NCI-H69 (cell line): ENCODE data around the gene NXN.
"Not testable (repeated sequence)": the region's sequence is repeated elsewhere in the genome, so short reads cannot be mapped to it uniquely, and the experiment has no call there.

Experiments used
- DNase-seq: peaks from one replicate; lab custom pipeline; 2025; lab: John Stamatoyannopoulos, UW

Gene NXN

DNA sequence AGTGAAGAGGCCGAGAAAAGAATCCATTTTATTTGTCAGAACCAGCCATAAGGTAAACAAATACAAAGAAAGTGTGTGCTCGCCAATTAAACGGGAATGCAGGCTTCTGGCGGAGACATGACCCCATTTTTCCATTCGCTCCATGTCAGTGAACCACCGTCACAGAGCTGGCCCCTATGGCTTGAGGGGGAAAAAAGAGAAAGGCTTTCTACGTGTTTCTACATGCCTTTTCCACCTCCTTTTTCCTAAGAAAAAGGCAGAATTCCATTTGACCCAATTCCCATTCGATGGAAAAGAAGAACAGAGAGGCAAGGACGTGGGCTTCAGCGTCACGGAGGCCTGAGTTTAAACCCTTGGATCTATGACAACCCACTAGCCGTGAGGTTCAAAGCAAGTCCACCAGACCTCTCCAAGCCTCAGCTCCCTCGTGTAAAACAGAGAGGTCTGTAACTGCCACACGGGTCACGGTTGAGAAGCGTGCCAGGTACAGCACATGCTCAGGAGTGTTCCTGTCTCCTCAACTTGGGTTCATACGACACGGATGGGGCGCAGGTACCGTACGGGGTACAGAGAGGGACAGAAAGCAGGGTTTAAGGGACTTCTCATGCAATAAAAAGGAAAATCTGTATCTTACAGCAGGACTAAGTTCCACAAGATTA is 91.9 kb downstream of the NXN start:
- DNase-seq, result no peak

DNA sequence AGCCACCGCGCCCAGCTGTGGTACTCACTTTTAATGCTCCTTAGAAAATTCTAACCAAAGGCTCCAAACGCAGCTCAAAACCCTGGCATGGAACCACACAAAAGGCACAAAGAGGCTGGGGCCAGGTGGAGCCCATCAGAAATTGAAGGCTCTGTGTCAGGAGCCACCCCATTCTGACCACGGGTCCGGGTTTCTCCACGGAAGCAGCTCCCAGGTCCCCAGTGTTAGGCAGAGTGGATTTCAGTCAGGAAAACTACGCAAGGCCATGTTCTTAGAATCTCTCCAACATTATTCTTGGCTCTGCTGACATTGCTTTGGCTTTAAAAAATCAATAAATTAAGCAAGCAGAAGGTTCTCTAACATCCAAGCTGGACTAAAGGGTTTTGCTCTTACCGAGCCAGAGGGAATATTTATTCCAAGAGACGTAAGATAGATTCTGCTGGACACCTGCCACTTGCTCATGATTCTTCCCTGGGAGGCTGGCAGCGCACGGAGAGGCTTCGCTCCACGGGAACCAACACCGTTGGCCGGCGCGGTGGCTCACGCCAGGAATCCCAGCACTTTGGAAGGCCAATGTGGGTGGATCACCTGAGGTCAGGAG is 93.5 kb downstream of the NXN start:
- DNase-seq, result no peak

DNA sequence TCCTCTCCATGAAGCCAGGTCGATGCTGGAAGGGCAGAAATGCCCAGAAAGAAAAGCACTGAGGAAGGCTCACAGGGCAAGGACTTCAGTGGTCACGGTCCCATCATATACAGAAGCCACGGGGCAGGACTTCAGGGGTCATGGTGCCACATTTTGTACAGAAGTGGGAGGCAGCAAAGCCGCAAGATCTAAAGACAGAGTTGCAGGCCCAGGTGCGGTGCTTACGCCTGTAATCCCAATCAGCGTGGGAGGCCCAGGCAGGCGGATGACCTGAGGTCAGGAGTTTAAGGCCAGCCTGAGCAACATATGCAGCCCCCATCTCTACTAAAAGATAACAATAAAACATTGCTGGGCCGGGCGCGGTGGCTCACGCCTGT is 96.0 kb downstream of the NXN start:
- DNase-seq, result no peak

DNA sequence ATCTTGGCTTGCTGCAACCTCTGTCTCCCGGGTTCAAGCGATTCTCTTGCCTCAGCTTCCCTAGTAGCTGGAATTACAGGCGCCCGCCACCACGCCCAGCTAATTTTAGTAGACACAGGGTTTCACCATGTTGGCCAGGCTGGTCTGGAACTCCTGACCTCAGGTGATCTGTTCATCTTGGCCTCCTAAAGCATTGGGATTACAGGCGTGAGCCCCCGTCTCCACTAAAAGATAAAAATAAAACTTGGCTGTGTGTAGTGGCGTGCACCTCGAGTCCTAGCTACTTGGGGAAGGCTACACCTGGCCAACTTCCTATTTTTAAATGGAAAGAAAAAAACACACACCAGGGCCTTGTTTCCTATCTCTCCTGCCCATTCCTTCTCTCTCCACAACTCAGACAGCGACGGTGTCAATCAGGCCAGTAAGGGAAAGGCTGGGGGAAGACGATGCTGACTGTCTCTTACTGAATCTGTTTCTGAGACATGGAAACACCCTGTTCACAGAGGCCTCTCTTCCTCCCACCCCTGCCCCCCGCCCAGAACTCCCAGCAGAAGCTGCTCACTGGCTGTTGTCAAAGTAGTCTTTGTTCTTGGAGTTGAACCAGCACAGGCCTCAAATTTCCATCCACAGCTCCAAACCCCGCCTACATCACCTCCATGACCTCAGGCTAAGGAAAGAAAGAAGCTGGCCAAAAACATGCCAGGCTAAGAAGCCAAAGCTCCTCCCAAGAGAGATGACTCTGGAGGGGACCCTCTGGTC is 96.6 kb downstream of the NXN start:
- DNase-seq, result peak; percentile 45

DNA sequence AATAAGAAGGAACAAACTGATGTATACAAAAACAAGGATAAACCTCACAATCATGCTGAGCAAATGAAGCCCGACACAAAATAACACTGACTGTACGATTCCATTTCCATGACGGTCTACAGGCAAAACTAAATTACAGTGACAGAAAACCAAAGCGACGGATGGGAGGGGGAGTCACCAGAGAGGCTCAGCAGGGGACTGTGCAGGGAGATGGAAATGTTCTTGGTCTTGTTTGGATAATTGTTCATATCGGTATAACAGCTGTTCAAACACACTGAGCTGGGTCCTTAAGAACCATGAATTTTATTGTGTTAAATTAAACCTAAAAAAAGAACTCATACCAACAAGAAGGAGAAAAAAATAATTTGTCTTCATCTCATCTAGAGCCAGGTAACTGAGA is 97.8 kb downstream of the NXN start:
- peak; percentile 59 for DNase-seq

DNA sequence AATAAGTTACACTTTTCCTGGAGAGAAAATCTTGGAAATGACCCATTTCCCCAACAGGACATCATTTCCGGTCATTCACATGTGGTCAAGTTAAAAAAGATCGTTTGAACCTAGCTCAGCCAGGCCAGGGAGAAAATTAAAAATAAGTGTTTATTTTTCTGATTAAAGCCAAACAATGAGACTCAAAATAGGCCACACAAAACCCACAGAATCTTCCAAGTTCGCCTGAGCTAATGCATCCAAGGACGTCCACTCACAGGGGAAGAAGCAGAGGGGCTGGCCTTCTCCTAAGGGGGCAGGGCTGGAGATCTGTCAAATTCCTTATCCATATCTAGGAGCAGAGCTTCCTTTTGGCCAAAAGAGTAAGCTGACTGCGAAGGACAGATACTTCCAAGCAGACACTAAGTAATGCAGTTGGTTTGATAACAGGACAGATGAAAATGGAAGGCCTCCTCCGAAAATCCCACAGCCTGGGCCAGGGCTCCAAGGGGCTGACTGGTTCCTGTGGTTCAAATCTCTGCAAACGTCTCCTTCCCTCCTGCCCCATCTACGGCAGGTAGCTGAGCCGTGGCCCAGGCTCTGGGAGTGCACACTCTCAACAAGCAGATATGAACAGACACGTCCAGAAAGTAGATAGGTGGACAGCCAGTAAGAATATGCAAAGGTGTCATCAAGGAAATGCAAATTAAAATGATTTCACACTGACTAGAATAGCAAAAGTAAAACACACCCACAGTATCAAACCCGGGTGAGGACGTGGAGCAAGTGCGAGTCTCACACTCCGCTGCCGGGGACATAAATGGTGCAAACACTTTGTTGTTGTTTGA is 98.9 kb downstream of the NXN start:
- DNase-seq, result no peak

DNA sequence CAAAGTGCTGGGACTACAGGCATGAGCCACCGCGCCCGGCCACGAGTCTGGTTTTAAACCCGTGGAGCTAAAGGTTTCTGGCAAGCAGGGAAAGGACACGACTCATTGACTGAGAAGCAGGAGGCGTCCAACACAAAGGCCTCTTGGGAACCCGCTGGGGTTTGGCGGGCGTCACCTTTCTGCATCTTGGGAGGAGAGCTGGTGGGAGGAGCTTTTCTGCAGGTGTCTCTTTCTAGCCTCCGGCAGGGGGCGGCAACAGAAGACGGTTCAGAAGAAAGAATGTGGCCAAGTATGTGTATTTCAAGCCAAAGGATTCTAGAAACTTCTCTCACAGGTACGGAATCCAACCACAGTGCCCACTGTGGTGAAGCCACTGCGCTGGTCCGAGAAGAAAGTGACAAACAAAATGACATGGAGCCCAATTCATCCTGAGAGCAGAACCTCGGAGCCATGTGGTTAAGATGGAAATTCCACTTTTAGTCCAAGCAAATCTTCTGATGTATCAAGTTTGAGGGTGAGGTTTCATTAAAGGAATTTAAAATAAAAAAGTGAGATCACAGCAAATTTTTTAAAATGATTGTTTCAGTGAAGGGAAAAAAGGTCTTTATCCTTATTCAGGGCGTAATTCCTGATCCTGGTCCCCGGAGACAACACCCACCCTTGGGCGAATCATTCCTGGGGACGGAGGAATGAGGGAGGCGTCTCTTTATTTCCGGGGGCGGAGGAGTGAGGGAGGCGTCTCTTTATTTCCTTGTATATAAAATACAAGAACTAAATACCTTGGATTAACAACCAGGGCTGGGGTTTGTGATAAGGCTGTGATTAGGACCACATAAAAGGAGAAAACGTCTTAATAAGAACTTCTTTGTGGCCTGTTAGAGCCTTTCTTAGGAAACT is 99.8 kb downstream of the NXN start:
- DNase-seq, result peak; percentile 85

DNA sequence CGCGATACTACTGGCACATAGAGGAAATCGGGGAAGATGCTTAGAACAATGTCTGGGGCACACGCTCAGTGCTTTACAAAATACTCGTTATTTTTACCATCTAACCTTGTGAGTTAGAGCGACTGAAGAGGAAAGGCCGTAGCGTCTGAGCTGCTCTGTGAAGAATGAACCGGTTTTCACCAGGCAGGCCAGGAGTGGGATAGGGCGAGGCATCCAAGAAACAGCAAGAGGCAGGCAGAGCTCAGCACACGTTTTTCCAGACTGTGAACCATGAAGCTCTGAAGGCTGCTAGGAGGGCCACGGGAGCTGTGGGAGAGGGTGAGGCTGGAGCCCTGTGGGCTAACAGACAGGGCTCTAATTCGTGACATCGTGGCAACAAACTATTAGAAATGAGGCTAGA is 101.9 kb downstream of the NXN start:
- no peak for DNase-seq

DNA sequence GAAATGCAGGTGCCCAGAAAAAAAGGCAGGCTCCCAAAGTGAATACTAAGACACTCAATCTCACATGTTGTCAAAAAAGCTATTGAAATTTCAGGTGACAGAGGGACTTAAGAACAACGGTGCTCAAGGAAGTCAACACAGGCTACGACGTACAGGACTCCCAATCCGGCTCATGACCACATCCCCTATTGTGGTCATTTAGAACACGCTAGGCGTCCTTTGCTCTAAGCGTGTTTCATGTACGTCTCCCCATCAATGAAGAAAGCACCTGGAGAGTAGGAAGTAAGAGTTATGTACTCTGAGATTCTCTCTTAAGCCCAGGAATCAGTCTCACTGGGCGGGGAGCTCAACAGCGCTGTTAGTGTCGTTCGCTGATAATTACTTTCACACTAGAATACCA is 103.3 kb downstream of the NXN start:
- DNase-seq, result no peak

DNA sequence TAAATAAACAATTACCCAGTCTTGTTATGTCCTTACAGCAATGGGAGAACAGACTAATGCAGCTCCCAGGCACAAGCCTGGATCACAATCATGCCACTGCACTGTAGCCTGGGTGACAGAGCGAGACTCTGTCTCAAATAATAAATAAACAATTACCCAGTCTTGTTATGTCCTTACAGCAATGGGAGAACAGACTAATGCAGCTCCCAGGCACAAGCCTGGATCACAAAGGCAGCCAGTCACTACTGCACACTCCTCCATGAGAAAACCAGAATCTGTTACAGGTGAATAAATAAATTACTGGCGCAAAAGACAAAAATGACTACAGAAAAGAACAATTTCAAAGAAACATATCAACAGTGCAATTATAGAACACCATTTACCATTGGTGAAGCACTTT is 105.0 kb downstream of the NXN start:
- not testable (repeated sequence) for DNase-seq

DNA sequence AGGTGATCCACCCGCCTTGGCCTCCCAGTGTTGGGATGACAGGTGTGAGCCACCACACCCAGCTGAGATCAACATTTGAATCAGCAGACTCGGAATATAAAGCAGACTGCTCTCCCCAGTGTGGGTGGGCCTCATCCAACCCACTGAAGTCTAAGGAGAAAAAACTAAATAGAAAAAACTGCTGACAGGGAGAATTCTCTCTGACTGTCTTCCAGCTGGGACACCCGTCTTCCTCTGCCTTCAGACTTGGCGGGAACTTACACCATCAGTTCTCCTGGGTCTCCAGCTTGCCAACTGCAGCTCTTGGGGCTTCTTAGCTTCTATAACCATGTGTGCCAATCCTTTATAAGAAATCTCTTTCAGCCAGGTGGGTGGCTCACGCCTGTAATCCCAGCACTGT is 106.7 kb downstream of the NXN start:
- no peak for DNase-seq

DNA sequence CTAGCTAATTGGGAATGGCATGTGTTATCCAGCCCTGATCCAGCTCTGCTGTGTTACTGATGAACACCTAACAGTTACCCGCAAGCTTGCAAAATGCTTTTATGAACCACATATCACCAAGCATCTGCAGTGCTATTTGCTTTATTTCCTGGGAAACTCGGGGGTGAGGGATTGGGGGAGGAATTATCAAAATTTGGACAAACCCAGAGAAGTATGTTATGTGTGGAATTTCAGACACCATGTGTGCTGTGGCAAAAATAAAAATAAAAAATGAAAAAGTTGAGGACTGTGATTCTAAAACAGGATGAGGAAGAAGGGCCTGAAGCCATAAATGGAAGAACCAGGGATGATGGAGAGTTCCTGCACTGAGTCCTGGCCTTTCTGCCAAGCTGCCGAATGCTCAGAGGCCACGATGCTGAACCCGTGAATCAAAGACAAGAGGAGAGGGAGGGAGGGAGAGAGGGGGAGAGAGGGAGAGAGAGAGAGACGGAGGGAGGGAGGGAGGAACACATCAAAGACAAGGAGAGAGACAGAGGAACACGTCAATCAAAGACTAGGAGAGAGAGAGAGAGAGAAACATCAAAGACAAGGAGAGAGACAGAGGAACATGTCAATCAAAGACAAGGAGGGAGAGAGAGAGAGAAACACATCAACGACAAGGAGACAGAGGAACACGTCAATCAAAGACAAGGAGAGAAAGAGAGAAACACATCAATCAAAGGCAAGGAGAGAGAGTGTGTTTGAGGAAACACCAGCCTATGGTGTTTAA is 107.6 kb downstream of the NXN start:
- no peak for DNase-seq

DNA sequence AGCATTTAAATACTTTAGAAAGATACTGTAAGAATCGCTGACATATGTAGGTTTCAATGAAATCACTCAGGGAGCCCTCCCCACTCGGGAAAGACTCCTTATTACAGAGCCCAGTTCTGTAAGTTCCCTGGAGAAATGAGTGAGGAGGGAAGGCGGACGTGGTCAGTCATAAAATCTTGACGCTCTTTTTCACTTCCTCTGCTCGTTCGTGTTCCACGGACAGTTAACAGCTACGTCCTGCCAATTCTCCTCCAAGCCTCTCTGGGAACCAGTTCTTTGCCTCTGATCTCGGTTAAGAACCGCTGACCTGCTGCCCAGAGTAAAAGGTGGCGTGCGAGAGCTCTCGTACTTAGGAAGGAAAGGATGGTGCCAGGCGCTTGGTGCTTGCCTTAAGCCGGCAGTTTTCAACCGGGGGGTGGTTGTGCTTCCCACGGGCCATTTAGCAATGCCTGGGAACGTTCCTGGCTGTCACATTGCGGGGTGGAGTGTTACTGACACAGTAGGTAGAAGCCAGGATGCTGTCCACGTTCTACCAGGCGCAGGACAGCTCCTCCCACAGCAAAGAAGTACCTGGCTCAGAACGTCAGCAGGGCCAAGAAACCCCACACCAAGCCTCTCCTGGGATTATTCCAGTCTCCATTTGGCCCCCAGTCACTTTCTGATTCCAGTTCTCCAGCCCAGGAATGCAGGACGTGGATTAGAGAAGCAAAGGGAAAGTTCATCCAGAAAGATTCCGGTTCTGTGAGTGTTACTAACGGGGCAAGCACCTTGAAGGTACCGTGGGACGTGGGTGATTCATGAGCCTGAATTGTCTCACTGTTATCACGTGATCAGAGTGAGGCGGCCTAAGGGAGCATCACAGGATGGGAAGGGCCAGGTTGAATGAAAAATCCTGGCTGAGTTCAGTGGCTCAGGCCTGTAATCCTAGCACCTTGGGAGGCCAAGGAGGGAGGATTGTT is 109.7 kb downstream of the NXN start:
- DNase-seq, result no peak

DNA sequence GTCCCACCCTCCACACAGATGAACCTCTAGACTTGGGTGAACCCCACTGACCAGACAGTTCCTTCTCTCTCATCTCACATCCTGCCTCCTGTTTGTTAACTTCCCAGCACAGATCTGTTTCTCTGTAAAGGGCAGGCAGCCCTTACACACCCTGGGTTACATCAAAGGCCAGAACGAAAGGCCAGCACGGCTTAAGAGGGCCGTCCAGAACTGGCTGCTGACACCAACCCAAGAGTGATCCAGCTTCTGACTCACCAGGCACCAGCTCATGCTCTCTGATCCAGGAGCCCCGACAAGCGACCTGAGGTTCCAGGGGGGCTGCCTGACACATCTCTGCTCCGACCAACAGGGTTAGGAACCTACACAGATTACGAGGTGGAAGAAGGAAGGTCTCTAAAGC is 110.5 kb downstream of the NXN start:
- no peak for DNase-seq

DNA sequence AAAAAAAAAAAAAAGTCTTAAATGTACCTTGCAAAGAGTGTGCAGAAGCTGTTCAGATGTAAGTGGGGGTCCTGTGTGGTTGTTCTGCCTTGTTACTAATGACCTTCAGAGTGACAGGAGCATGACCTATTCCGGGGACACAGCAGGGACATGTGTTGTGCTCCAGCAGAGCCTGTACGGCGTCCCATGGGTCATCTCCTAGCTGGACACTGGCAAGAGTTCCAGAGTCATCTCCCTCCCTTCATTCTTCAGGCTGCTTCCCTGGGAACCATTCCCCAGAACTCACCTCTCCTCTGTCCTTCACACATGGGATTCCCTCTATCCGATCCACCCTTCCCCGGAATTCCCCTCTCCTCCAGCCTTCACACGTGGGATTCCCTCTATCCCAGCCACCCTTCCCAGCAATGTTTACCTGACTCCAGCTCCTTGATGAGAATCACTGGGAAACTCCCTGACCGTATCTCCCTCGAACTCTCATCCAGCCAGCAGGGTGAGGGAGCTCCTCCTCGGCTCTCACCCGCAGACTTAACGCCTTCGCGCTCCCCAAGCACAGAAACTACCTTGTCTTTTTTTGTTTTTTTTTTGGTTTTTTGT is 111.6 kb downstream of the NXN start:
- DNase-seq, result no peak

DNA sequence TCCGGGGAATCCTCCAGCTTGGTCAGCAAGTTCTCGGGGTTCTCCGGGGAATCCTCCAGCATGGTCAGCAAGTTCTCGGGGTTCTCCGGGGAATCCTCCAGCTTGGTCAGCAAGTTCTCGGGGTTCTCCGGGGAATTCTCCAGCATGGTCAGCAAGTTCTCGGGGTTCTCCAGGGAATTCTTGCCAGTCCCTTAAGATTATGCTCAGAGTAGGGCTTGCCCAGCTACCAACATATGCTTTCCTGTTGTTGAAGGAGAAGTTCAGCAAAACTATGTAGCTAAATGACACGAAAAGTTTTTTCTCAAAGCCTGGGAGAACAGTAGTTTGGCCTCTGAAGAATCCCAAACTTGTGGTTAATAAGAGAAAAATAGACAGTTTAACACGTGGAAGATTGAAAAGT is 112.3 kb downstream of the NXN start:
- not testable (repeated sequence) for DNase-seq

DNA sequence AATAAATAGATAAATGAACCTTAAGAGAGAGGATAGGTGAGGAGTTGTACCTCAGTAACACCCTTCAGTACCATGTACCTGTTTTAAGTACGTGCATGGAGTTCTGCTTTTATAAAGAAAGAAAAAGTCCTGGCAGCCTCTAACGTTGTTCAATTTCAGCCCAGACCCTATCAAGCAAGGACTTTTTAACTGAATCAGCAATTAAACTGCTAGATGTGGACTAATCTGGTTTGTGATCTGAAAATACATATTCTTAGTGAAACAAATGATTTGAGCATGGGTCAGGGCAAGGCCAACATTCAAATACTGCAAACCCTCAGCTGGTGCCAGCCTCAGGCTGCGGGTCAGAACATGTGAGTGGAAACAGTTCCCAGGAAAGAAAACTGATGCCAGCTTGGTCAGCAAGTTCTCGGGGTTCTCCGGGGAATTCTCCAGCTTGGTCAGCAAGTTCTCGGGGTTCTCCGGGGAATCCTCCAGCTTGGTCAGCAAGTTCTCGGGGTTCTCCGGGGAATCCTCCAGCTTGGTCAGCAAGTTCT is 112.9 kb downstream of the NXN start:
- DNase-seq, result no peak

DNA sequence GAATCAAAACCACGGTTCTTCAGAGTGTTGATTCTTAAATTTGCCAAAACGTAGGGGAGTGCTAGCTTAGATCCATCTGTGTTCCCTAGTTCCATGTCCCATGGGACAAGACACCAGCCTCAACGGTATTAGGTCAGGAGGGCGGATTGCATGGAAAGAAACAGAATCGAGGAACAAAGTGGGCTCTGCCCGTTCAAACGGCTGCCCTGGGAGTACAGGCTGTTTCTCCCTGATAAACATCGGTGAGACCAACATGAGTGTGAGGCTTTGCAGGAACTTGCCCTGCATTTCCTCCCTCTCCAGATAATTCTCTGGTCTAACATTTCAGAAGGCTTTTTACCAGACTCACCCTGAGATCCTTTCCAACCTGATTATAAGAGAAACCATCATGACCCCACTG is 115.3 kb downstream of the NXN start:
- DNase-seq, result no peak

DNA sequence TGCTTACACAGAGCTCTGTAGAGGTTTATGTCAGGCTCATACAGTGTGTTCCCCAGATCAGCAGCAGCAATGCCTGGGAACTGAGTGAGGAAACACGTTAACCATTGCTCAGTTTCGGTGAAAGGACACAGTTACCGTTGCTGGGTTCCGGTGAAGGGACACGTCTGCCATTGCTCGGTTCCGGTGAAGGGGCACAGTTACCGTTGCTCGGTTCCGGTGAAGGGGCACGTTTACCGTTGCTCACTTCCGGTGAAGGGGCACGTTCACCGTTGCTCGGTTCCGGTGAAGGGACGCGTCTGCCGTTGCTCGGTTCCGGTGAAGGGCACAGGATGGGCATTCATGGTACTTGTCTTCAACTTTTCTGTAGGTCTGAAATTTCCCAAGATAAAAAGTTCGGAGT is 115.7 kb downstream of the NXN start:
- DNase-seq, result no peak
